ENCODE measurements around the gene OSBPL1A.
"Not testable (repeated sequence)": the region's sequence is repeated elsewhere in the genome, so short reads cannot be mapped to it uniquely, and the experiment has no call there.

DNA sequence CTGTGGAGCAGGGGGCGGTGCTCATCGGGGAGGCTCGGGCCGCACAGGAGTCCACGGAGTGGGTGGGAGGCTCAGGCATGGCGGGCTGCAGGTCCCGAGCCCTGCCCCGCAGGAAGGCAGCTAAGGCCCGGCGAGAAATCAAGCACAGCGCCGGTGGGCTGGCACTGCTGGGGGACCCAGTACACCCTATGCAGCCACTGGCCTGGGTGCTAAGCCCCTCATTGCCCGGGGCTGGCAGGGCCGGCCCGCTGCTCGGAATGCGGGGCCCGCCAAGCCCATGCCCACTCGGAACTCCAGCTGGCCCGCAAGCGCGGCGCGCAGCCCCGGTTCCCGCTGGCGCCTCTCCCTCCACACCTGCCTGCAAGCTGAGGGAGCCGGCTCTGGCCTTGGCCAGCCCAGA lies 248.0 kb downstream of the OSBPL1A start:
- TF ChIP-seq POLR2A, EP300 (IDR thresholded peaks at IDR 0.05): not testable (repeated sequence)
- TF ChIP-seq, protein P1, sequence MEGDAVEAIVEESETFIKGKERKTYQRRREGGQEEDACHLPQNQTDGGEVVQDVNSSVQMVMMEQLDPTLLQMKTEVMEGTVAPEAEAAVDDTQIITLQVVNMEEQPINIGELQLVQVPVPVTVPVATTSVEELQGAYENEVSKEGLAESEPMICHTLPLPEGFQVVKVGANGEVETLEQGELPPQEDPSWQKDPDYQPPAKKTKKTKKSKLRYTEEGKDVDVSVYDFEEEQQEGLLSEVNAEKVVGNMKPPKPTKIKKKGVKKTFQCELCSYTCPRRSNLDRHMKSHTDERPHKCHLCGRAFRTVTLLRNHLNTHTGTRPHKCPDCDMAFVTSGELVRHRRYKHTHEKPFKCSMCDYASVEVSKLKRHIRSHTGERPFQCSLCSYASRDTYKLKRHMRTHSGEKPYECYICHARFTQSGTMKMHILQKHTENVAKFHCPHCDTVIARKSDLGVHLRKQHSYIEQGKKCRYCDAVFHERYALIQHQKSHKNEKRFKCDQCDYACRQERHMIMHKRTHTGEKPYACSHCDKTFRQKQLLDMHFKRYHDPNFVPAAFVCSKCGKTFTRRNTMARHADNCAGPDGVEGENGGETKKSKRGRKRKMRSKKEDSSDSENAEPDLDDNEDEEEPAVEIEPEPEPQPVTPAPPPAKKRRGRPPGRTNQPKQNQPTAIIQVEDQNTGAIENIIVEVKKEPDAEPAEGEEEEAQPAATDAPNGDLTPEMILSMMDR (IDR thresholded peaks at IDR 0.05): not testable (repeated sequence)
